H9 (cell line): Measurements from ENCODE around the gene SHISA4. TPM values are rescaled to one million over a fixed set of nuclear protein-coding genes. Genes with fewer than 3 reads are reported as not detected.

Source experiments
- DNase-seq: peaks from one replicate; pipeline ENCODE4 v3.0.0-alpha.2; 2017
- H2AFZ ChIP-seq: one replicate; pipeline ENCODE4 v1.6.1; 2013; ENCODE audit warnings: mild to moderate bottlenecking, low read length, control low read depth, moderate library complexity
- H2AK5ac ChIP-seq: 2 replicates; pipeline ENCODE4 v1.6.1; 2013; ENCODE audit warnings: low read length, control low read depth, mixed read lengths; ENCODE audit not compliant: insufficient read length
- H2BK120ac ChIP-seq: one replicate; pipeline ENCODE4 v1.6.1; 2013; ENCODE audit warnings: low read depth, mild to moderate bottlenecking, low read length, control low read depth, inconsistent platforms; ENCODE audit not compliant: poor library complexity, severe bottlenecking
- H2BK12ac ChIP-seq: 2 replicates; pipeline ENCODE4 v1.6.1; 2013; ENCODE audit warnings: low read length, control low read depth, mixed read lengths, low read depth; ENCODE audit not compliant: insufficient read length
- H2BK15ac ChIP-seq: 2 replicates; pipeline ENCODE4 v1.6.1; 2013; ENCODE audit warnings: low read depth, low read length, control low read depth
- H2BK20ac ChIP-seq: one replicate; pipeline ENCODE4 v1.6.1; 2013; ENCODE audit warnings: low read depth, mild to moderate bottlenecking, low read length, control low read depth, inconsistent platforms; ENCODE audit not compliant: poor library complexity, severe bottlenecking
- H2BK5ac ChIP-seq: 2 replicates; pipeline ENCODE4 v1.6.1; 2013; ENCODE audit warnings: low read length, control low read depth, mixed read lengths; ENCODE audit not compliant: insufficient read length
- H3K14ac ChIP-seq: 2 replicates; pipeline ENCODE4 v1.6.1; 2013; ENCODE audit warnings: low read length, control low read depth; ENCODE audit not compliant: insufficient read depth
- H3K18ac ChIP-seq: 2 replicates; pipeline ENCODE4 v1.6.1; 2013; ENCODE audit warnings: low read depth, mild to moderate bottlenecking, mixed read lengths, low read length, control low read depth; ENCODE audit not compliant: insufficient read length
- H3K23ac ChIP-seq: 2 replicates; pipeline ENCODE4 v1.6.1; 2013; ENCODE audit warnings: low read length, control low read depth, mixed read lengths, low read depth; ENCODE audit not compliant: insufficient read length
- H3K23me2 ChIP-seq: 2 replicates; pipeline ENCODE4 v1.6.1; 2013; ENCODE audit warnings: low read depth, mild to moderate bottlenecking, mixed read lengths, low read length, control low read depth; ENCODE audit not compliant: insufficient read length, poor library complexity, severe bottlenecking
- H3K27ac ChIP-seq: 2 replicates; pipeline ENCODE4 v1.5.1; 2013; ENCODE audit warnings: low read length, control low read depth, mixed read lengths, low read depth; ENCODE audit not compliant: insufficient read length
- H3K27me3 ChIP-seq: 2 replicates; pipeline ENCODE4 v1.6.1; 2013; ENCODE audit warnings: low read length, control low read depth, inconsistent platforms; ENCODE audit not compliant: insufficient read depth
- H3K4ac ChIP-seq: 2 replicates; pipeline ENCODE4 v1.6.1; 2013; ENCODE audit warnings: low read depth, mild to moderate bottlenecking, control low read depth, inconsistent platforms, low read length, moderate library complexity
- H3K4me1 ChIP-seq: 2 replicates; pipeline ENCODE4 v1.6.1; 2013; ENCODE audit warnings: low read length, control low read depth, inconsistent platforms; ENCODE audit not compliant: insufficient read depth
- H3K4me2 ChIP-seq: 2 replicates; pipeline ENCODE4 v1.6.1; 2013; ENCODE audit warnings: low read length, control low read depth, mixed read lengths; ENCODE audit not compliant: insufficient read length, insufficient read depth
- H3K56ac ChIP-seq: 2 replicates; pipeline ENCODE4 v1.6.1; 2013; ENCODE audit warnings: low read depth, mild to moderate bottlenecking, mixed read lengths, low read length, control low read depth; ENCODE audit not compliant: insufficient read length
- H3K79me1 ChIP-seq: 2 replicates; pipeline ENCODE4 v1.6.1; 2013; ENCODE audit warnings: low read depth, mild to moderate bottlenecking, moderate library complexity, low read length, control low read depth, inconsistent platforms; ENCODE audit not compliant: insufficient read depth, poor library complexity, severe bottlenecking
- H3K79me2 ChIP-seq: 2 replicates; pipeline ENCODE4 v1.6.1; 2013; ENCODE audit warnings: low read length, control low read depth, inconsistent platforms; ENCODE audit not compliant: insufficient read depth
- H3K9ac ChIP-seq: 2 replicates; pipeline ENCODE4 v1.6.1; 2013; ENCODE audit warnings: low read length, control low read depth, mixed read lengths; ENCODE audit not compliant: insufficient read length; ENCODE audit errors: extremely low read depth
- H3K9me3 ChIP-seq: one replicate; pipeline ENCODE4 v1.6.1; 2013; ENCODE audit warnings: low read depth, low read length, inconsistent platforms; ENCODE audit not compliant: control insufficient read depth
- H3T11ph ChIP-seq: one replicate; pipeline ENCODE4 v1.6.1; 2013; ENCODE audit warnings: mild to moderate bottlenecking, low read length, control low read depth, inconsistent platforms
- H4K20me1 ChIP-seq: one replicate; pipeline ENCODE4 v1.6.1; 2013; ENCODE audit not compliant: control insufficient read depth, insufficient read length, insufficient read depth
- H4K5ac ChIP-seq: 2 replicates; pipeline ENCODE4 v1.6.1; 2013; ENCODE audit warnings: low read depth, mild to moderate bottlenecking, mixed read lengths, low read length, control low read depth; ENCODE audit not compliant: insufficient read length
- H4K8ac ChIP-seq: replicated peaks from 2 replicates; pipeline ENCODE4 v1.6.1; 2013; ENCODE audit warnings: low read length, control low read depth, mixed read lengths, low read depth; ENCODE audit not compliant: insufficient read length
- H4K91ac ChIP-seq: 2 replicates; pipeline ENCODE4 v1.6.1; 2013; ENCODE audit warnings: low read depth, mild to moderate bottlenecking, moderate library complexity, mixed read lengths, low read length, control low read depth; ENCODE audit not compliant: insufficient read length
- H3K27ac Mint-ChIP-seq, 3 experiments: 2 replicates in 2 of 3; 3 replicates in 1 of 3; pipeline ENCODE4 v1.8.0; 2020 to 2021; ENCODE audit warnings: mixed read lengths in 3 of 3, mild to moderate bottlenecking in 1 of 3, moderate library complexity in 1 of 3
- H3K27me3 Mint-ChIP-seq: 2 replicates; pipeline ENCODE4 v1.8.0; 2021; ENCODE audit warnings: low read depth, mild to moderate bottlenecking, moderate library complexity, mixed read lengths
- H3K36me3 Mint-ChIP-seq, 3 experiments: 2 replicates in 2 of 3; 3 replicates in 1 of 3; pipeline ENCODE4 v1.8.0; 2020 to 2021; ENCODE audit warnings: low read depth in 3 of 3, mixed read lengths in 3 of 3; ENCODE audit not compliant: insufficient read depth in 1 of 3
- H3K4me1 Mint-ChIP-seq, 2 experiments: 2 replicates each; pipeline ENCODE4 v1.8.0; 2020; ENCODE audit warnings: mixed read lengths in 2 of 2
- H3K4me3 Mint-ChIP-seq, 2 experiments: 2 replicates in 1 of 2; 3 replicates in 1 of 2; pipeline ENCODE4 v1.8.0; 2020 to 2021; ENCODE audit warnings: mild to moderate bottlenecking in 2 of 2, mixed read lengths in 2 of 2, moderate library complexity in 1 of 2
- H3K9me3 Mint-ChIP-seq, 2 experiments: 2 replicates in 1 of 2; 3 replicates in 1 of 2; pipeline ENCODE4 v1.8.0; 2020; ENCODE audit warnings: mild to moderate bottlenecking in 2 of 2, mixed read lengths in 2 of 2, moderate library complexity in 1 of 2
- WGBS: extraction: QIAGEN DNeasy Blood & Tissue Kit; methylation state at CpG from one replicate; pipeline ENCODE4 v1.1.7; 2013; ENCODE audit warnings: missing lambda C conversion rate, low lambda C conversion rate, mixed read lengths; ENCODE audit not compliant: insufficient read length; ENCODE audit errors: extremely low coverage; 5-methylcytosine and 5-hydroxymethylcytosine counted together
- total RNA-seq: library from RNA; stranded (reverse); gene quantifications from 2 replicates; pipeline ENCODE4 v1.2.1, GENCODE V29; 2021
- TF ChIP-seq, protein P1 (sequence below): fragments of 200-600 bp; sonication (generic); conservative IDR thresholded peaks from 3 replicates; pipeline ENCODE4 v1.8.0; 2021; ENCODE audit warnings: antibody characterized with exemption, mild to moderate bottlenecking

SHISA4 gene
- total RNA-seq, 1 experiment from 2014 or later: 6.3 TPM

DNA sequence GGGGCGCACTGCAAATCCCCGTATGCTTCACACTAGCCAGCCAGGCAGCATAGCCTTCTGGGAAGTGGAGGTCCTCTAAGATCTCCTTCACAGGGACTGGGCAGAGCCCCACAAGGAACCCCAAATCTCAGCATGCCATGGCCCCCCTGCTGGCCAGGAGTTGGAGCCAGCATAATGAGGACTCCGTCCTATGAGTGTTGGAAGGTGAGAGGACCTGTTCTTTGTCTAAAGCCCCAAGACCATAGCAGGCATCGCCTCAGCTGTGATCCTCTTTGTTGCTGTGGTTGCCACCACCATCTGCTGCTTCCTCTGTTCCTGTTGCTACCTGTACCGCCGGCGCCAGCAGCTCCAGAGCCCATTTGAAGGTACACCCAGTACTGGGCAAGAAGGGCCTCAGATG is 1.5 kb downstream of the SHISA4 start:
- H2BK5ac ChIP-seq: no peak overlapping the region
- no CpG with 5 or more reads among the region's 7 CpGs for WGBS
- peaks cover 30 to 34% of the 10 kb centered on the region in 2 experiments for H3K4me1 Mint-ChIP-seq

More for the DNA sequence above, 1.5 kb downstream of the SHISA4 start:
- Histone ChIP-seq H3K4me2 (no peak overlapping the region), H2BK20ac (no peak overlapping the region), H2BK120ac (no peak overlapping the region), H3K27ac (no peak overlapping the region), H3K79me1 (no peaks in the 10 kb centered on the region), H3K4ac (no peak overlapping the region), H3K18ac (no peak overlapping the region), H4K91ac (no peak overlapping the region), H3K4me1 (peaks cover 5% of the 10 kb centered on the region; the same call in 1 of the 2 replicates), H3K27me3 (no peaks in the 10 kb centered on the region), H2BK12ac (no peak overlapping the region), H2BK15ac (no peak overlapping the region), H3K9ac (no peak overlapping the region), H3K9me3 (no peaks in the 10 kb centered on the region), H3T11ph (no peak overlapping the region), H4K8ac (no peak overlapping the region), H3K23me2 (peaks cover 5% of the 10 kb centered on the region), H2AFZ (no peak overlapping the region), H3K79me2 (no peaks in the 10 kb centered on the region), H2AK5ac (no peak overlapping the region), H3K14ac (no peak overlapping the region; the same call in 1 of the 2 replicates), H4K5ac (no peak overlapping the region), H3K23ac (no peak overlapping the region), H4K20me1 (no peaks in the 10 kb centered on the region), H3K56ac (no peak overlapping the region)
- no peak overlapping the region for H3K27ac Mint-ChIP-seq
- H3K9me3 Mint-ChIP-seq: no peaks in the 10 kb centered on the region
- H3K36me3 Mint-ChIP-seq: no peaks in the 10 kb centered on the region
- peaks cover 15% of the 10 kb centered on the region for H3K27me3 Mint-ChIP-seq
- DNase-seq: no peak
- TF ChIP-seq, protein P1, sequence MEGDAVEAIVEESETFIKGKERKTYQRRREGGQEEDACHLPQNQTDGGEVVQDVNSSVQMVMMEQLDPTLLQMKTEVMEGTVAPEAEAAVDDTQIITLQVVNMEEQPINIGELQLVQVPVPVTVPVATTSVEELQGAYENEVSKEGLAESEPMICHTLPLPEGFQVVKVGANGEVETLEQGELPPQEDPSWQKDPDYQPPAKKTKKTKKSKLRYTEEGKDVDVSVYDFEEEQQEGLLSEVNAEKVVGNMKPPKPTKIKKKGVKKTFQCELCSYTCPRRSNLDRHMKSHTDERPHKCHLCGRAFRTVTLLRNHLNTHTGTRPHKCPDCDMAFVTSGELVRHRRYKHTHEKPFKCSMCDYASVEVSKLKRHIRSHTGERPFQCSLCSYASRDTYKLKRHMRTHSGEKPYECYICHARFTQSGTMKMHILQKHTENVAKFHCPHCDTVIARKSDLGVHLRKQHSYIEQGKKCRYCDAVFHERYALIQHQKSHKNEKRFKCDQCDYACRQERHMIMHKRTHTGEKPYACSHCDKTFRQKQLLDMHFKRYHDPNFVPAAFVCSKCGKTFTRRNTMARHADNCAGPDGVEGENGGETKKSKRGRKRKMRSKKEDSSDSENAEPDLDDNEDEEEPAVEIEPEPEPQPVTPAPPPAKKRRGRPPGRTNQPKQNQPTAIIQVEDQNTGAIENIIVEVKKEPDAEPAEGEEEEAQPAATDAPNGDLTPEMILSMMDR: no peak
- no peak overlapping the region; a peak in 2 of 5 replicates for H3K4me3 Mint-ChIP-seq
